Measurements from ENCODE around the gene ZNF668. TPM values are rescaled to one million over a fixed set of nuclear protein-coding genes. Genes with fewer than 3 reads are reported as not detected.

The ZNF668 gene
- polyA plus RNA-seq, 5 donors = 3.6 to 8.1 (median 4.6) TPM

DNA sequence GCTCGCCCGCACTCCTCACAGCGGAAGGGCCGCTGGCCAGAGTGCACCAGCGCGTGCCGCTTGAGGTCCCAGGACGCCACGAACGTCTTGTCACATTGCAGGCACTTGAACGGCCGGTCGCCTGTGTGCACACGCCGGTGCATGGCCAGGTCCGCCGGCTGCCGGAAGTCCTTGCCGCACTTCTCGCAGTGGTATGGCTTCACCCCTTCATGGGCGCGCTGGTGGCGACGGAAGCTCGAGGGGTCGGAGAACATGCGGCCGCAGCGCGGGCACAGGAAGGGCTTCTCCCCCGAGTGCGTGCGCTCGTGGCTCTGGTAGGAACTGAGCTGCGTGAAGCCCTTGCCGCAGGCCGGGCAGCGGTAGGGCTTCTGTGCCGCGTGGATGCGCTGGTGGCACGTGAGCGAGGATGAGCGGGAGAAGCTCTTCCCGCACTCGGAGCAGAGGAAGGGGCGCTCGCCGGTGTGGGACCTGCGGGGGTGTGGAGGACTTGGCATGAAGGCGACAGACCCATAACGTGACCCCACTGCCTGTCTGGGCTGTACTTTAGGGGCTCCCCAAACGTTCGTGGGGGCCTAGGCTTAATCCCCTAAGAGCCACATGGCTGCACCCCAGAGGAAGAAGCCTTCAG lies 12.1 kb downstream of the ZNF668 start:
- DNase-seq = no peak

DNA sequence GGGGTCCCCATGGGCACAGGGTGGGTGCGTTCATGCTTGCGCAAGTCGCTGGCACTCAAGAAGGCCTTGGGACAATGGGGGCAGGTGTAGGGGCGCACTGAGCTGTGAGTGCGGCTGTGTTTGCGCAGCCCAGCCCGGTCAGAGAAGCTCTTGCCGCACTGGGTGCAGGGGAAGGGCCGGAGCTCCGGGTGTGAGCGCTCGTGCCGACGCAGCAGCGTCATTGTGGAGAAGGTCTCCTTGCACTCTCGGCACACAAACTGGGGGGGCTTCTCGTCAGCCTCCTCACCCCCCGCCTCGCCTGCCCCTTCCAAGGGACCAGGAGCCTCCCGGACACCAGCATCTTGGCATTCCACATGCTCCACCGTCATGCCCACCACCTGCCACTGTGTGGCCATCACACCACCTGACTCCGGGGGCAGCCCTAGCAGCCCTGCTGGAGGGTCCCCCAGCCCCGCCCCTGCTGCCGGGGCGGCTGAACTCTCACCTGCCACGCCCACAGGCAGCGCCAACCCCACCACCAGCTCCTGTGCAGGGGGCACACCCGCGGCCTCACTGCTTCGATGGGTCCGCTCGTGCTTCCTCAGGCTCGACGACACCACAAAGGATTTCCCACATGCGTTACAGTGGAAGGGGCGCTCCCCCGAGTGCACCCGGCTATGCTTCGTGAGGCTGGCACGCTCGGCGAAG lies 12.8 kb downstream of the ZNF668 start:
- DNase-seq = no peak

DNA sequence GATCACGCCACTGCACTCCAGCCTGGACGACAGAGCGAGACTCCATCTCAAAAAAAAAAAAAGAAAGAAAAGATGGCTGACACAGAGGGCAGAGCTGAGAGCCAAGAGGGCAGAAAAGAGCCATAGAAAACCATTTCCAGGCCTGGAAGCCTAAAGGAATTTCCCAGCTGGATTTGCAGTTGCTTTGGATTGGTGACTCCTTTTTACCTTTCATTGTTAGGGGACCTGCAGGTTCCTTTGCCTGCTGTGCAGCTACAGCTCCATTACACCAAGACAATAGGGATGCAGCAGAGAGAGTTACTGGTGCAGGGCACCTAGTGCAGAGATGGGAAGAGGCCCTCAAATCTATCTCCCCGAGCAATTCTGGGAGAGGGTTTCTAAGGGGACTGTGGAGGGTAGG lies 18.4 kb downstream of the ZNF668 start:
- DNase-seq = no peak

DNA sequence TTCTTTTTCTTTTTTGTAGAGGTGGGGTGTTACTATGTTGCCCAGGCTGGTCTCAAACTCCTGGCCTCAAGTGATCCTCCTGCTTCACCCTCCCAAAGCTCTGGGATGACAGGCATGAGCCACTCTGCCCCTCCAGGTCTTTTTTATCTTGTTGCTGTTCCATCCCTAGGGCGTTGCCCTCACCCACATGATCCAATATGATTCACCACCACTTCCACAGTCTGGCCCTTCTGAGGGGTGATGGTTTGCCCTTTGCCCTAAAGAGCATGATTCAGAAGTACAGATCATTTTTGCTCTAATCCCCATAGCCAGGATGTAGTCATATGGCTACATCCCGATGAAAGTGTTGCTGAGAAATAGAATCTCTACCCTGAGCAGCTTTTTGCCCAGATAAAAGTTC lies 21.9 kb downstream of the ZNF668 start:
- no peak for DNase-seq

GRCh38 chr16:31050280-31051030 lies 23.6 kb downstream of the ZNF668 start:
- no peak for DNase-seq

DNA sequence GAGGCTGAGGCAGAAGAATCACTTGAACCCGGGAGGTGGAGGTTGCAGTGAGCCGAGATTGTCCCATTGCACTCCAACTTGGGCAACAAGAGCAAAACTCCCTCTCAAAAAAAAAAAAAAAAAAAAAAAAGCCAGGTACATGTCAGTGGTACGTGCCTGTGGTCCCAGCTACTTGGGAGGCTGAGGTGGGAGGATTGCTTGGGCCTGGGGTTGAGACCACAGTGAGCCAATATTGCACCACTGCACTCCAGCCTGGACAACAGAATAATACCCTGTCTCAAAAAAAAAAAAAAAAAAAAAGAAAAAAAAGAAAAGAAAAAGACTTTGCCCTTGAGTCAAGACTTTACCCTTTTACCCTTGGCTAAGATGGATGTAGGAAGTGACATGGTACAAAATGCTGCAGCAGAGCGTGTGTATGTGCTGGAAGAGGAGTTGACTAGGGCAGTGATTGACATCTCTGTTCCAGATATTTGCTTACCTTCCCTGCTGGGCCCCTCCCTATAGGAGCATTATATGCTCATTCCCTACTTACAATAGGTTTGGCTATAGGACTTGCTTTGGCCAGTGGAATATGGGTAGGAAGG lies 30.1 kb downstream of the ZNF668 start:
- DNase-seq = no peak

DNA sequence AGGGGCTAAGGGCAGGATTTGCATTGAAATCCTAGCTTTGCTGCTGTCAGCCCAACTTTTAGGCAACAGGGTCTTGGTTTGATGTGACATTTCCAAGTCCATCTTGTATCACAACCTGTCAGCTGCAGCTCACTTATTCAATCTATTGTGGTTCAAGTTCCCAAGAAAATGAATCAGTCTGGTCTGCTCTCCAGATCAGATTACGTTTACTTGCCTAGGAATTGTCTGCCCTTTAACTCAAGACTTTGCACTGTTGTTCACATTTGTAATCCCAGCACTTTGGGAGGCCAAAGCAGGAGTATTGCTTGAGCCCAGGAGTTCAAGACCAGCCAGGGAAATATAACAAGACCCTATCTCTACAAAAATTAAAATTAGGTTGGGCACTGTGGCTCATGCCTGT lies 30.7 kb downstream of the ZNF668 start:
- DNase-seq = no peak

- no peak for DNase-seq
Observed at GRCh38 chr16:31042866-31043265, 31.2 kb downstream of the ZNF668 start.

GRCh38 chr16:31038993-31039392 lies 35.0 kb downstream of the ZNF668 start:
- no peak for DNase-seq

DNA sequence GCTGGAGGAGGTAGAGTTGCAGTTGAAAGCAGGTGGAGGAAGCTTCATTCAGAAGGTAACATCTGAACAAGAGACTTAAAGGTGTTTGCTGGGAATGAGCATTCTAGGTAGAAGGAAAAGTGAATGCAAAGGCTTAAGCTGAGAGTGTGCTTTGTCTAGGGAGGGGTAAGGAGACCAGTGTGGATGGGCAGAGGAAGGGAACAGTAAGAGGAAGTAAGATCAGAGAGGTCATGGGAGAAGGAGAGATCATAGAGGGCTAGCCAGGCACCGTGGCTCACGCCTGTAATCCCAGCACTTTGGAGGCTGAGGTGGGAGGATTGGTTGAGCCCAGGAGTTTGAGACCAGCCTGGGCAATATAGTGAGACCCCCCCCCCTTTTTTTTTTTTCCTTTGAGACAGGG lies 37.3 kb downstream of the ZNF668 start:
- no peak for DNase-seq

DNA sequence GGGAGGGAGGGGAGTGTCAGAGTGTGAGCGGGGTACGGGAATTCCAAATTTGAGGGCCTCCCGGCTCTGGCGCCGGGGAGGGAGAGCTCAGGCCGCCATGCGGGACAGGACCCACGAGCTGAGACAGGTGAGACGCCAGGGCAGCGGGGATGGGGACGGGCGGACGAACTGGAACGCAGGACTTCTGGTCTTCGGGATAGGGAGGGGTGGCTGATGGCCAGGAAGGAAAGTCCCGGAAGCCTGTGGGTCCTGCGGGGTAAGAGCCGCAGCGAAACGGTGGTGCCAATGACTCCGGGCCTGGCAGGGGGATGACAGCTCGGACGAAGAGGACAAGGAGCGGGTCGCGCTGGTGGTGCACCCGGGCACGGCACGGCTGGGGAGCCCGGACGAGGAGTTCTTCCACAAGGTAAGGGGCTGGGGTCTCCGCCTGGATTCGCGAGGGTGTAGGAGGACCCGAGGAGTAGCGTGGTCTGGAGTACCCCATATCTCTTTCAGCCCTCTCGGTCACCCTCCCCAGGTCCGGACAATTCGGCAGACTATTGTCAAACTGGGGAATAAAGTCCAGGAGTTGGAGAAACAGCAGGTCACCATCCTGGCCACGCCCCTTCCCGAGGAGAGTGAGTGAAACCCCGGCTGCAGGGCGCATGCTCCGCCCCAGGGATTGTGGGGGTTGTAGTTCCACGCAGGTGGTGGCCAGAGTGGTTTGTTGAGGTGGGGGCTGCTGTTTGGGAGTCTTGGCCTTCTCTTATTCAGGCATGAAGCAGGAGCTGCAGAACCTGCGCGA lies 40.1 kb downstream of the ZNF668 start:
- peak; percentile 75 to 79 for DNase-seq

- peak; percentile 96 to 97 for DNase-seq
Observed at GRCh38 chr16:31032736-31033708, 41.0 kb downstream of the ZNF668 start, which contains the start of gene STX4. TSS of gene STX4 (plus strand) at chr16:31033558. CDS start at chr16:31033806, 248 bp downstream.

- no peak for DNase-seq
Observed at GRCh38 chr16:31031276-31031675, 42.8 kb downstream of the ZNF668 start.

- no peak for DNase-seq
Observed at GRCh38 chr16:31029272-31029671, 44.8 kb downstream of the ZNF668 start.

GRCh38 chr16:31025339-31025738 lies 48.7 kb downstream of the ZNF668 start:
- no peak for DNase-seq

GRCh38 chr16:31023627-31024226 lies 50.3 kb downstream of the ZNF668 start:
- no peak for DNase-seq

- no peak for DNase-seq
Observed at GRCh38 chr16:31023252-31023602, 50.8 kb downstream of the ZNF668 start.

- no peak for DNase-seq
Observed at GRCh38 chr16:31022544-31023251, 51.3 kb downstream of the ZNF668 start.

DNA sequence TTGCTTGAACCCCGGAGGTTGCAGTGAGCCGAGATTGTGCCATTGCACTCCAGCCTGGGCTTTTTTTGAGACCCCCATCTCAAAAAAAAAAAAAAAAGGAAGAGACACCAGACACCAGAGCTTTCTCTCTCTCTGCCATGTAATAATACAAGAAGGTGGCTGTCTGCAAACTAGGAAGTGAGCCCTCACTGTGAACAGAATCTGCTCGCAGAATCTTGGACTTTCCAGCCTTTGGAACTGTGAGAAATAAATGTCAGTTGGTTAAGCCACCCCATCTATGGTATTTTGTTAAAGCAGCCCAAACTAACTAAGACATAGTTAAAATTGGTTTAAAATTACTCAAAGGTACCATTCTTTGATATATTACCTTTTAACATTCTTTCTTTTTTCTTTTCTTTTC lies 53.5 kb downstream of the ZNF668 start:
- DNase-seq = no peak
